ENCODE data around the gene BRAT1. TPM values are rescaled to one million over a fixed set of nuclear protein-coding genes. Genes with fewer than 3 reads are reported as not detected.
A peak's percentile ranks its signal among the peaks of the same experiment; 100 is the strongest.

The BRAT1 gene
- total and polyA plus RNA-seq, 8 donors = 22.5 to 41.4 (median 28.0) TPM

DNA sequence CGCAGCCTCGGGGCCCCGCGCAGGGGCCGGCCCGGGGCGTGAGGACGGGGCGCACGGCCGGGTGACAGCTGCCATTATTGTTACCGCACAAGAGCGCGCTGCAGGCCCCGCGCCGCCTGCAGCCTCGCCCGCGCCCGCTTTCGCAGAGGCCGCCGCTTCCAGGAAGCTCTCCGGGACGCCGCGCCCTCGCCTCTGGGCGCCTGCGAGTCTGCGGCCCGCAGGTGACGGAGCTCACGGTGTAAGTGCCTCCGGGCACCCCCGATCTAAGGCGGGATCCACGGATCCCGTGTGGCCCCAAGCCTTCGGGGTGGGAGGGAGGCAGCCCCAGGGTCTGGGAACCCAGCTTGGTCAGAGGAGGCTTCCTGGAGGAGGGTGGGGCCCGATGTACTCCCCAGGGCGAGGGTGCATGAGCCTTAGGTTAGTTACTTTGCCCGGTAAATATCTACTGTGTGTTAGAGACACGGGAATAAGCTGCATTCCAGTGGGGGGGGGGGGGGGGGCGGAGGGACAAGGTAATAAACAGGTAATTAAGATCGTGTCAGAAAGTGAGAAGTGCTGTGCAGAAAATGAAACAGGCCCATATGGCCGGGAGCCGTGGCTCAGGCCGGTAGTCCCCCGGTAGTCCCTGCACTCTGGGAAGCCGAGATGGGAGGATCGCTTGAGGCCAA lies 4.1 kb upstream of the BRAT1 start:
- Histone ChIP-seq H3K36me3 (no peaks in the 10 kb centered on the region), H3K27me3 (no peaks in the 10 kb centered on the region), H3K27ac (peak overlapping the region in 1 of 2 donors; percentile 75), H3K9me3 (no peaks in the 10 kb centered on the region), H3K4me1 (peaks cover 4 to 54% of the 10 kb centered on the region in 2 donors), H3K4me3 (peak overlapping the region; percentile 87 to 91)
- no peak for ATAC-seq
- TF ChIP-seq, protein P1, sequence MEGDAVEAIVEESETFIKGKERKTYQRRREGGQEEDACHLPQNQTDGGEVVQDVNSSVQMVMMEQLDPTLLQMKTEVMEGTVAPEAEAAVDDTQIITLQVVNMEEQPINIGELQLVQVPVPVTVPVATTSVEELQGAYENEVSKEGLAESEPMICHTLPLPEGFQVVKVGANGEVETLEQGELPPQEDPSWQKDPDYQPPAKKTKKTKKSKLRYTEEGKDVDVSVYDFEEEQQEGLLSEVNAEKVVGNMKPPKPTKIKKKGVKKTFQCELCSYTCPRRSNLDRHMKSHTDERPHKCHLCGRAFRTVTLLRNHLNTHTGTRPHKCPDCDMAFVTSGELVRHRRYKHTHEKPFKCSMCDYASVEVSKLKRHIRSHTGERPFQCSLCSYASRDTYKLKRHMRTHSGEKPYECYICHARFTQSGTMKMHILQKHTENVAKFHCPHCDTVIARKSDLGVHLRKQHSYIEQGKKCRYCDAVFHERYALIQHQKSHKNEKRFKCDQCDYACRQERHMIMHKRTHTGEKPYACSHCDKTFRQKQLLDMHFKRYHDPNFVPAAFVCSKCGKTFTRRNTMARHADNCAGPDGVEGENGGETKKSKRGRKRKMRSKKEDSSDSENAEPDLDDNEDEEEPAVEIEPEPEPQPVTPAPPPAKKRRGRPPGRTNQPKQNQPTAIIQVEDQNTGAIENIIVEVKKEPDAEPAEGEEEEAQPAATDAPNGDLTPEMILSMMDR (IDR thresholded peaks at IDR 0.05) = no peak
- peak in 1 of 4 donors; percentile 90 for DNase-seq
- intact Hi-C loops (cut with DNase I) = no loop called here

DNA sequence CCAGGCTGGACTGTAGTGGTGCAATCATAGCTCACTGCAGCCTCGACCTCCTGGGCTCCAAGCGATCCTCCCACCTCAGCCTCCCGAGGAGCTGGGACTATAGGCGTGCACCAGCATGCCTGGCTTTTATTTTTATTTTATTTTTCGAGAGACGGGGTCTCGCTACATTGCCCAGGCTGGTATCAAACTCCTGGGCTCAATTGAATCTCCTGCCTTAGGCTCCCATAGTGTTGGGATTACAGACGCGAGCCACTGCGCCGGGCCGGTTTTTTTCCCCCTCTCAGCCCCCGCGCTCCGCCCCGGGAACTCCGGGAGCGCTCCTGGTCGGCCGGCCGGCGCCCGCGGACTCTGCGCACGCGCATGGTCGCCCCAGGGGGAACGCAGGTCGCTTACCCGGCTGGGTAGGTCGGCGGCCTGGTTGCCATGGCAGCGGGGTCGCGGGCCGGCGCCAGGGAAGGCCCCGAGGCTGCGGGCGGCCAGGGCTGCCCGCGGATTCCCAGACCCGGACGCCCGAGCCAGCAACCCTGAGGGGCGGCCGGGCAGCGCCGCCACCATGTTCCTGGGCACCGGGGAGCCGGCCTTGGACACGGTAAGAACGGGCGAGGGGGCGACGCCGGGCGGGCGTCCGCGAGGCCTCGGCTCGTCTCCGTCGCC lies 3.4 kb upstream of the BRAT1 start, which contains the start of gene IQCE:
Gene IQCE, plus strand, starts transcription at position 351 of the 654 bp plus-strand sequence. Its CDS starts 203 bp downstream, at position 554.
- intact Hi-C loops (cut with DNase I) = no loop called here
- ATAC-seq = peak; percentile 82

DNA sequence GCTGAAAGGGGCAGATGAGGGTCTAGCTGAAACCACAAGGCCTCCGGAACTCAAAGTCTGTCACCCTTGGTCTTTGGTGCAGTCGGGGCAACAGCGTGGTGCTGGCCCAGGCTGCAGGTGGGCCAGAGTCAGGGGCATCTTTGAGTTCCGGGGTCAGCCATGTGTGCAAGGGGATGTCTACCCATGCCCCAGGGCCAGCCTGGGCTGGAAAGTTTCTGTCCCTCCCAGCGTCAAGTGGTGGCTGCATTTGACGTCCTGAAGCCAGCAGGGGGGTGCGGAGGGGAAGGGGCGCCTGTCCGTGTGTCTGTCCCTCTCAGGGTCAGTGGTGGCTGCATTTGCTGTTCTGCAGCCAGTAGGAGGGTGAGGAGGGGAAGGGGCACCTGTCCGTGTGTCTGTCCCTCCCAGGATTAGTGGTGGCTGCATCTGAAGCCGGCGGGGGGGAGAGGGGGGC lies 638 bp downstream of the BRAT1 start:
- ATAC-seq = no peak

More for the DNA sequence above, 3.4 kb upstream of the BRAT1 start, which contains the start of gene IQCE:
- peak within 1 kb of the TSS; percentile 73 to 75 for H3K27ac ChIP-seq
- H3K9me3 ChIP-seq = no peaks in the 10 kb centered on the region
- TF ChIP-seq, protein P1 (IDR thresholded peaks at IDR 0.05) = no peak
- peak; percentile 81 to 99 (median 94) for DNase-seq
- peak within 1 kb of the TSS; percentile 87 to 91 for H3K4me3 ChIP-seq
- H3K4me1 ChIP-seq = peaks cover 10 to 61% of the 10 kb centered on the region in 2 donors
- no peaks in the 10 kb centered on the region for H3K27me3 ChIP-seq
- no peaks in the 10 kb centered on the region for H3K36me3 ChIP-seq

DNA sequence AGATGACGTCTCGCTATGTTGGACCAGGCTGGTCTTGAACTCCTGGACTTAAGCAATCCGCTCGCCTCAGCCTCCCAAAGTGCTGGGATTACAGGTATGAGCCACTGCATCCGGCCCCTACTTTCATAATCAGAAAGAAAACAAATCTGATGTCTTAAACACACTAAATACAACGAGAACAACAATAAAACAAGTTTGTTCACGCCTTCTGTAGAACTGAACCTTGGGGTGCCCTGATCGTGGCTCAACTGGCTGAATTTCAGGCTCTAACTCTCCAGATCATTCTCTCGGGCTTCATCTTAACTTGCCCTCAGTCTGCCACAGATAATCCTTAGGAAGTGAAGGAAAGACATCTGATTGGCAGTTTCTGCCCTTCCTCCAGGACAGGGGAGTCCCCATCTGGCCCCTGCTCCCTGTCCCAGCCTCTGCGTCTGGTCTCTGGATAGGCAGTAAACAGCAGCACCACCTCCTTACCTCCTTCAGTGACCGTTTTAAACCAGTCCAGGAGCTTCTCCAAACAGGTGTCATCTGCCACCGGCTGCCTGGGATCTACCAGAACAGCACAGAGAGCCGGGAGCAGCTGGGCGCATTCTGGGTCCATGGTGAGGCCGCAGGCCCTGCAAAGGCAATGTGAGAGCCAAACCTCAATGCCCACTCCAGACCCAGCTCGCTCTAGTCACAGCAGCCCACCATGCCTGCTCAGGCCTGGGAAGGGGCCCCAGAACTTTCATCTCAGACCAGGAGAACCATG lies 1.3 kb downstream of the BRAT1 start:
- H3K9me3 ChIP-seq = no peaks in the 10 kb centered on the region
- H3K27ac ChIP-seq = no peak overlapping the region
- no peaks in the 10 kb centered on the region for H3K27me3 ChIP-seq
- peaks cover 12 to 59% of the 10 kb centered on the region in 2 donors for H3K4me1 ChIP-seq
- TF ChIP-seq, protein P1 (IDR thresholded peaks at IDR 0.05) = no peak
- peak overlapping the region in 1 of 2 donors; percentile 85 for H3K4me3 ChIP-seq
- H3K36me3 ChIP-seq = peaks cover 0 to 20% of the 10 kb centered on the region in 2 donors
- ATAC-seq (no peak), DNase-seq (no peak)
- intact Hi-C loops (cut with DNase I) = no loop called here

More for the DNA sequence above, 638 bp downstream of the BRAT1 start:
- peak overlapping the region; percentile 85 to 86 for H3K4me3 ChIP-seq
- TF ChIP-seq, protein P1 (IDR thresholded peaks at IDR 0.05) = no peak
- peak overlapping the region in 1 of 2 donors; percentile 99 for H3K27ac ChIP-seq
- H3K9me3 ChIP-seq = no peaks in the 10 kb centered on the region
- peaks cover 12 to 60% of the 10 kb centered on the region in 2 donors for H3K4me1 ChIP-seq
- H3K27me3 ChIP-seq = no peaks in the 10 kb centered on the region
- no peak for DNase-seq
- intact Hi-C loops (cut with DNase I) = no loop called here
- H3K36me3 ChIP-seq = peaks cover 0 to 13% of the 10 kb centered on the region in 2 donors

Data from left lung (tissue), 10 donors.